Ecto neural progenitor cell (in vitro differentiated cells): ENCODE results near the gene YEATS2.
"Not testable (repeated sequence)": the region's sequence is repeated elsewhere in the genome, so short reads cannot be mapped to it uniquely, and the experiment has no call there.

ENCODE experiments used
- DNase-seq: peaks from one replicate; pipeline ENCODE4 v3.0.0-alpha.2; 2018; ENCODE audit warnings: low spot score

Gene YEATS2

DNA sequence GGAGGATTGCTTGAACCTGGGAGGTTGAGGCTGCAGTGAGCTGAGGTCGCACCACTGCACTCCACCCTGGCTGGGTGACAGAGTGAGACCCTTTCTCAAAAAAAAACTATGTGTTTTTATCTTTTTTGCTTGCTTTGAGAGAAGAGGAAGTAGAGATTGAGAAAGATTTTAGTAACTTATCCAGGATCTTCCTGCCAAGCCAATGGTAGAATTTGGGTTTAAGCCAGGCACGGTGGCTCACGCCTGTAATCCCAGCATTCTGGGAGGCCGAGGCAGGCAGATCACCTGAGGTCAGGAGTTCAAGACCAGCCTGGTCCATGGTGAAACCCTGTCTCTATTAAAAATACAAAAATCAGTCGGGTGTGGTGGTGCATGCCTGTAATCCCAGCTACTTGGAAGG lies 78.9 kb downstream of the YEATS2 start:
- not testable (repeated sequence) for DNase-seq

DNA sequence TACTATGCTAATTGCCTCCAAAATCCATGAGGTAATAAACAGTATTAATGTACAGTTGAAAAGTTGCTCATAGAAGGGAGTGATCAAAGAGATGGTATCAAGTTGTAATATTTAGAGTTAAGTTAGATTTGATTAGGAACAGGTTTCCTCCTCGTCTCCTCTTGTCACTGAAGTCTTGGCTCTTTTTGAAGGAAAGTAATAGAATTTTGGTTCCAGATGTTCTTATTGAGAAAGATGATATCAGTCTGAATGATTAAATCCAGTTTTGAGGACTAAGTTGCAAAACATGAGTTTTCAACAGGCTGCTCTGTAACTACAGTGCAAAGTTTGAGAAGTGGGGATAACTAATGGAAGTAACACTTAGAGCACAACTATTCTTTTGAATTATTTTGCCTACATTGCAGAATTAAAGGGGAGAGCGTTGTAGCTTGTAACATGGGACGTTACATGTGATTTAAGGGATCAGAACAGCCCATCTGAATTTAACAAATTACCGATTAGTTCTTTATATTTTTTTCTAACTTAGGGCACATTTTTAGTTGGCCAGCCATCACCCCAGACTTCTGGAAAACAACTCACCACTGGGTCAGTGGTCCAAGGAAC lies 79.5 kb downstream of the YEATS2 start:
- no peak for DNase-seq

DNA sequence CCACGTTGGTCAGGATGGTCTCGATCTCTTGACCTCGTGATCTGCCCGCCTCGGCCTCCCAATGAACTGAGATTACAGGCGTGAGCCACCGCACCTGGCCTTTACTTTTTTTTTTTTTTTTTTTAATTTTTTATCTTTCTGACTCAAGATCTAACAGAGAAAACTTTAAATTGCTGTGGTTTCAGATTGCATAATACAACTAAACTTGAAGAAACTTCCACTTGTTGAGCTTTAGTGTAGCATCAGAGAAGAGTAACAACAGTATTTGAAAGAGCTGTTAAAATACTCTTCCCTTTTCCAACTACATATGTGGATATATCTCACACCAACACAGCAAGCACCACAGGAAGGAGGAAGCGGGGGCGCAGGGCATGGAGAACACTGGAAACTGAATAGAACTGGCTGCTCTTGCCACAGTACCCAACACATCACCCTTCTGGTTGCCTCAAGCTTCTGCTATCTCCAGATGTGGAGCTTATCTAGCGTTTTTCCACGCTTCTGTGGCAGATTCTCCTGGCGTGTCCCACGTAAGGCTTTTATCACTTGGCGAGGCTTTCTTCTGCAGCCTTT lies 82.4 kb downstream of the YEATS2 start:
- no peak for DNase-seq

DNA sequence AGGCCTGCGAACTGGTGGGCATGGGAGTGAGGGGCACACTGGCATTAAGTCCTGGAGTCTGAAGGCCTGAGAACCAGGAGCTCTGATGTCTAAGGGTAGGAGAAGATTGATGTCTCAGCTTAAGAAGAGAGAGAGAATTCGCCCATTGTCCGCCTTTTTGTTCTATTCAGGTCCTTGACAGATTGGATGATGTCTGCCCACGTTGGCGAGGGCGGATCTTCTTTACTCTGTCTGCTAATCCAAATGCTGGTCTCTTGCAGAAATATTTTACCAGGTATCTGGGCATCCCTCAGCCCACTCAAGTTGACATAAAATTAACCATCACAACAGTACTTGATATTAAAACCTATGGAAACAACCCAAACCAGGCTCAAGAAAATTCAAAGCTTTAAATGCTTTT lies 83.6 kb downstream of the YEATS2 start:
- no peak for DNase-seq

DNA sequence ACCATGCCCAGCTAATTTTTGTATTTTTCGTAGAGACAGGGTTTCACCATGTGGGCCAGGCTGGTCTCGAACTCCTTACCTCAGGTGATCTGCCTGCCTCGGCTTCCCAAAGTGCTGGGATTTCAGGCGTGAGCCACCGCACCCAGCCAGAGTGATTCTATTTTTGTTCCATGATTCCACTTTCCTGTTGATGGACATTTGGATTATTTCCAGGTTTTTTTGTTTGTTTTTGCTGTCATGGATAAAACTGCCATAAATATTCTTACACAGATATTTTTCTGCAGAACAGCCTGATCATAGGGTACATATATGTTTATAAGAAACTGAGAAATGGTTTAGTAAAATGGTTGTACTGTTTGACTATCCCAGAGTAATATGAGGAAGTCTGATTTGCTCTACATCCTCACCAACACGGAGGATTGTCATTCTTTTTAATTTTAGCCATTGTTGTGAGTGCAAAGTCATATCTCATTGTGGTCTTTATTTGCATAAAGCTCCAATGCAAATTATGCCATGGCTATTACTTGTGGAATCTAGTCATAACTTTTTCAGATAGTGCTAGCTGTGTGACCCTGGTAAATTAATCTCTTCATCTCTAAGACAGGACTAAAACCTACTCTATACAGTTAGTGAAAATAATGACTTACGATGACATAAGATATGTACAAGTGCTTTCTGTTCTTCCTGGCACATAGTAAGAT lies 85.1 kb downstream of the YEATS2 start:
- no peak for DNase-seq

DNA sequence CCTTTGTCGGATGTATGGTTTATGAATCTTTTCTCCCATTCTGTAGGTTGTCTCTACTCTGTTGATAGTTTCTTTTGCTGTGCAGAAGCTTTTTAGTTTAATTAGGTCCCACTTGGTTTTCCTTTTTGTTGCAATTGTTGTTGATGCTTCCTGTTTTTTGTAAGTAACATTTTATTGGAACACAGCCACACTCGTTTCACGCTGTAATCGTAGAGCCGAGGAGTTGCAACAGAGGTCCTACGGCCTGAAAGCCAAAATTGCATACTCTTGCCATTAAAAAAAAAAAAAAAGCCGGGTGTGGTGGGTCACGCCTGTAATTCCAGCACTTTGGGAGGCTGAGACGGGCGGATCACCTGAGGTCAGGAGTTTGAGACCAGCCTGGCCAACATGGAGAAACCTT lies 86.9 kb downstream of the YEATS2 start:
- DNase-seq: not testable (repeated sequence)

DNA sequence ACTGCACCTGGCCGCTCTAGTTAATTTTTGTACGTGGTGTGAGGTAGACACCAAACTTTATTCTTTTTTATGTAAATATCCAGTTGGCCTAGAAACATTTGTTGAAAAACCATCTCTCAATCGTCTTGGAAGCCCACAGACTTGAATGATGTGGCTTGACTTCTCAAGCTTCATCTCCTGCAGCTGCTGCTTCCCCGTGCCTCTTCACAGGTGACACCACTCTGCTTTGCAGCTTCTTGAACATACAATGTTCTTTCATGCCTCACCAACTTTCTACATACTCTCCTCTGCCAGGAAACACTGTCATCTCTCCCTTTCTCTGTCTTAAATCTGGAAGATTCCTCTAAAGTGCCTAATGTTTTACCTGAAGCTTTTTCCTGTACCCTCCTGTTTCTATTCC lies 92.2 kb downstream of the YEATS2 start:
- DNase-seq: no peak

DNA sequence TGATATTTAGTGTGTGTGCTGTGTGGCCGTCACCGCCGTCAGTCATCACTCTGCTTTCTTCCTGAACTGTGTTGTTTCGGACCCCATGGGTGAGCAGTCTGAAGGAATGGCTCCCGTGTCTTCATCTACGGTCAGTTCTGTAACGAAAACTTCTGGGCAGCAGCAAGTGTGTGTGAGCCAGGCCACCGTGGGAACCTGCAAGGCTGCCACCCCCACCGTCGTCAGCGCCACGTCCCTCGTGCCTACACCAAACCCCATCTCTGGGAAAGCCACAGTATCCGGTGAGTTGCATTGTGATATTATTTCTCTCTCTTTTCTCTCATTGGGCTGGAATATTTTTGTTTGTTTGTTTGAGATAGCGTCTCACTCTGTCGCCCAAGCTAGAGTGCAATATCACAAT lies 93.1 kb downstream of the YEATS2 start:
- no peak for DNase-seq

DNA sequence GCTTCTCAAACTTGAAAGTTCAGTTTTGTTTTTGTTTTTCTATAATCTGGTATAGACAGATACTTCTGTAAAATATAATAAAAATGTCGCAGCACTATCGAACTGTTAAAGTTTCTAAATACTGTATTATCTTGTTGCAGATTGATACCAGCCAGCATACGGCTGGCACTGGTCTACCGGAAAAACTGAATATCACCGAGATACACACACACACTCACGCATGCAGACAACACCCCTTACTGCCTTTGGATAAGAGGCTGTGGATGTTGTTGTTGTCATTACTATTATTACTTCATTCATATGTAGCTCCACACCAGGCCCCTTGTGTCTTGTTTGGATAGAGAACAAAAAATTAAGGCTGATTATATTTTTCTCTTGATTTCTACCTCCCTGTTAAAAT lies 95.4 kb downstream of the YEATS2 start:
- no peak for DNase-seq

DNA sequence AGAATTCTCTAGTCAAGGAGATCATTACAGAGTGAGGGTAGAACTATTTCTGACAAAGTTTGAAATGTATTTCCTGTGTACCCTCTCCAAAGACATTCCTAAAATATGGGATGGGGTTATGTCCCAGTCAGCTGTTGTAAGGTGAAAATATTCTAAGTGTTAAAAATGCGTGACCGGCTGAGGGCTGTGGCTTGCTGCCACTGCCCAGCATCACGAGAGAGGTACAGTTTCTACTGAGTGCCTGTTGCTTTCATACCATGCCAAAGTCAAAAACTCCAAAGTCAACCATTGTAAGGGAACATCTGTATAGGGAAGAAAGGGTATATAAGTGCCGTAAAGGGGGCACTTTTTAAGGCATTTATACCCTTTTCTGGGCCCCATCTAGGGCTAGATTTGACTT lies 96.9 kb downstream of the YEATS2 start:
- no peak for DNase-seq

DNA sequence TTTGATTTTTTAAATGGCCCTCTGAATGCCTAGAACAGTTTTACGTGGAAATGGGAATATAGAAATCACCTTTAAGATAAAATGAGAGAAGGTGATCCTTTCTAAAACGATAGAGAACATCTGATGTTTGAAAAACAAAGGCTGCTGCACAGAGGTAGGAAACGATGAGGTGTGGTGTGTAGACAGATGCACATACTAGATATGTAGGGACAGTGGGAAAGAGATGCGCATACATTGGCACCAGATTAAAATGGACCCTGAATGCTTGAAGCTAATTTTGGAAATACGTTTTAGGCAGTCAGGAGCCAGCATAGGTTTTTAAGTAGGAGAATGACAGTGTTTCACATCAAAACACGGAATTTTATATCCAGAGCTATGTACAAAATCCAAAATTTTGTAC lies 98.8 kb downstream of the YEATS2 start:
- no peak for DNase-seq

DNA sequence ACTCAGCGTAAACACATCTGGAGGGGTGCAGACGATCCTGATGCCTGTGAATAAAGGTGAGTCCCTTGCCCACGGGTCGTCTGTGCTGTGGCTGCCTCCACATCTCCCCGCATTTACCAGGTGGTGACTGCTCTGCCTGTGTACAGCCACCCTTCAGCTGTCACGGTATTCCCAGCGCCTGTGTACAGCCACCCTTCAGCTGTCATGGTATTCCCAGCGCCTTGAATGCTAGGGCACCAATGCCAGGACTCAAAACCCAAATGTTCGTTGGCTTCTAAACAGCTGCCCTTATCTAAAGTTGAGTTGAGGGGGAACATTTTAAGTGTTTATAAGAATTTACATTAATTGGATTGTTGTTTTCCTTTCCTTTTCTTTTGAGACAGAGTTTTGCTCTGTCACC lies 100.4 kb downstream of the YEATS2 start:
- DNase-seq: no peak

DNA sequence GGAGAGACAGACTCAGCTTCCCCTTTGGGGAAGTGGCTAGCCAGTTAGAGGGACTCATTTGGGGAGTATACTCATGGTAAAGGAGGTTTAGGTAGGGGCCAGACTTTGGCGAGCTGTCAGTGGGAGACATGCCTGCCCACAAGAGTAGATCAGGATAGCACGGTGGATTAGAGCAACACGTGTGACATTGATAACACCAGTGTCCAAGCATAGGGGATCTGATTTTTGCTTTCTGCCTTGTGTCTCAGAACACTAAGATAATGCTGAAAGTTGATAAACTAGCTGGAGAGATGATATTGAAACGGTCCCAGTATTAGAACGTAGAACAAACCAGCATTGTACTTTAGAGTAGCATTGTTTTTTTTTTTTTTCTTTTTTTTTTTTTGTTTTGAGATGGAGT lies 101.9 kb downstream of the YEATS2 start:
- no peak for DNase-seq

DNA sequence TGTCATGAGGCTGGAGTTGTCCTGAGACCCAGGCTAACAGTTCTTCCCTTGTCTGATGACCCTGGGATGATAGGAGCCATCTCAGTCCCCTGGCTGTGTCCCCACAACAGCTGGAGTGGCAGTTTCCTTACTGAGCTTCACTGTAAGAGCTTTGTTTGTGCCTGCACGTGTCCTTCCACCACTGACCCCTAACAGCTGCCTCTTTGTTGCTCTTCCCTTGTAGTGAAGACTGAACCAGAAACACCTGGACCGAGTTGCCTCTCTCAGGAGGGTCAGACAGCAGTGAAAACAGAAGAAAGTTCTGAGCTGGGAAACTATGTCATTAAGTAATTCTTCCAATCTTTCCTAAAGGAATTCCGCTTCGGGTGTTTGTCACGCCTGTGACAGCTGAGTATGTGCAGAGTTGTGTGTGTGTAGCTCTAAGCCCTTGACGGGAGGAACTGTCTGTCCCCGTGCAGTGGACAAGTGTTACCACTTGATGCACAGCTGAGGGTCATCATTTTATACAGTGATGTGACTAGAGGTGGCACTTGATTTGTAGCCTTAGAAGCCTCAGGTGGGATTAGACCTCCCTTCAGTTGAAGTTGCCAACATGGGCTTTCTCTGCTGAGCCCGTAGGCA lies 102.8 kb downstream of the YEATS2 start:
- no peak for DNase-seq

DNA sequence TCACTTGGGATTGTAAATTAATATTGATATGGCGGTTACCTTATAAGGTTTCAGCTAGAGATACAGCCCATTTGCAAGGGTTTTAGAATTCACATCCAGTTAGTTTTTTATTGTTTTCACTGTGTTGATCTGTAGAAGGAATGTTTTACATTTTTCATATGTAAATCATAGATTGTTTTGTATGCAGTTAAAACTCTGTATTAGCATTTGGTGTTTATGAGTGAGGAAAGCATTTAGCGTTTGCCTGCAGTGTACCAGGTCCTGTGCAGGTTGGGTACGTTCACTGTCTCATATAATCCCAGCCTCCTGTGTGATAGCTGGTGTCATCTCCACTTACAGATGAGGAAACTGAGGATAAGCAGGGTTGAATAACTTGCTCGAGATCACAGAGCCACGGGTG lies 104.0 kb downstream of the YEATS2 start:
- no peak for DNase-seq

DNA sequence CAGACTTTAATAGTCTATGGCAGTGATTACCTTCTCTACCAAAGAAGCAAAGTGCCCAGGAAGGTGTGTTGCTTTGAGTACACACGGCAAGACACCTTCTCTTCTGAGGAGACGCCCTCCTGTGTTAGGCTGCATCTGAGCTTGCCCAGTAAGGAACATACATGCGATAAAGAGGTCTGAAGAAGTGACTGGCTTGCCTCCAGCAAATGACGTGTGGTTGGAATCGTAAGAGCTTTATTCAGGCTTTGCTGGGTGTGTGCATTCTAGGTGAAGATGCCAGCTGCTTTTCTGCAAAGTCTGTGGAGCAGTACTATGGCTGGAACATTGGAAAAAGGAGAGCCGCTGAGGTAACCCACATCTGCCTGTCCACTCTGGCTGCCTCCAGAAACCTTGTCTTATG lies 105.4 kb downstream of the YEATS2 start:
- DNase-seq: no peak

DNA sequence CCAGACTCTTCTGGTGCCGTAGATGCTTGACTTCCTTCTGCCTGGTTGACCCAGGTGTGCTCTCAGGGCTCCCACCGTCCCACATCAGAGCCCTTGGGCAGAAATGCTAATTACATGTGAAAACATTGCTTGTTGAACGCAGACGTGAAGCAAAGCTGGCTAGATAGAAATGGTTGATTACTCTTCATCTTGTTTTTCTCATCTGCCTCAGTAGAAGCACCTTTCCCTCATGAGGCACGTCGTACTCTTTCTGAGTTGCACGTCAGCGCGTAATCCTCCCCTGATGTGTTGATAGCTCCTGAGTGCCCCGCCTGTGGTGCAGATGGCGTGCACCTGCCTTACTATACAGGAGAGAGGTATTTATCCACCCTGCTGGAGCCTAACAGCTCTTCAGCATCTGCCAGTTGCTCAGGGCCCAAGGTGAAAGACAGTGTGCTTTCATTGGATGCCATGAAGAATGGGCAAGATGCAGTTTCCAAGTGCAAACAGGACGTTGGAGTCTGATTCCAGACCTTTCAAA lies 109.7 kb downstream of the YEATS2 start:
- no peak for DNase-seq

DNA sequence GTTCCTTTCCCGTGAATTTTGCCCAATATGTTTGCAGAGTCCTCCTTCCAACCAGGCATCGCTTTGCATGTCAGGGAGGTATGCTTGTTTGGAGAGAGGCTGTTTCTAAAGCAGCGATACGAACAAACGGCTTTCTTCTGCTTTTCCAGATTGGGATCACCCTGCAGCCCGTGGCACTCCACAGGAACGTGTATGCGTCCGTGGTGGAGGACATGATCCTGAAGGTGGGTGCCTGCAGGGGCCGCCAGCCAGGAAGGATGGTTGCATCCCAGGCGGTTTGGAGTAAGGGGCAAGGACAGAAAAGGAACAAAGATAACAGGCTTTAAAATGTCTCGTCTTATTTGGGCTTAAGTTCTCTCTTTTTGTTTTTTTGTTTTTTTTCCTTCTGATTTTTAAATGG lies 110.3 kb downstream of the YEATS2 start:
- DNase-seq: no peak

DNA sequence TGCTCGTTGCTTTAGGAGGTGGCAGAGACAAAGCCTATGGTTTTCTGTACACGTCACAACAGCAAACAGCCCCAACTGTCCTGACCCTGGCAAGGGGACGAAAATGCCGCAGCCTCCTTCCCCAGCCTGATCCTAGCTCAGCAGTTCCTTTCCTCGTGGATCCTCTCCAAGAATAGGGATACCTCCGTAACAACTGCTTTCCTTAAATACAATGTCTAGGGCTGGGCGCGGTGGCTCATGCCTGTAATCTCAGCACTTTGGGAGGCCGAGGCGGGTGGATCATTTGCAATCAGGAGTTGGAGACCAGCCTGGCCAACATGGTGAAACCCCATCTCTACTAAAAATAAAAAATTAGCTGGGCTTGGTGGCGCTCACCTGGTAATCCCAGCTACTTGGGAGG lies 110.8 kb downstream of the YEATS2 start:
- no peak for DNase-seq

DNA sequence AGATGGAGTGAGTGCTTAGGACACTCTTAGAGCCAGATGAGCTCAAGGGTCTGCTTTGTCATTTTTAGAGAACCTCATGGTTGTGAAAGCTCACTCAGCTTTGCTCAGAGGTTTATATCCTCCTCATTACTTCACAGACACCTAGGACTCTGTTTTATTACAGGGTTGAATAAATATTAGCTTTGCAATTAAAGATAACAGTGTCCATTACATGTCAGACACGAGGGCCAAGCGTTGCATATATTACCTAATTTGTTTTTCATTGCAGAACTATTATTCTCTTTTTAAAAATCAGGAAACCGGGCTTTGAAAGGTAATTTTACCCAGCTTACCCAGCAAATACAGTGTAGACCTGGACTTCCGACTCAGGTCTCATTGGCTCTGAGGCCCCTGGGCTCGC lies 111.7 kb downstream of the YEATS2 start:
- DNase-seq: no peak

DNA sequence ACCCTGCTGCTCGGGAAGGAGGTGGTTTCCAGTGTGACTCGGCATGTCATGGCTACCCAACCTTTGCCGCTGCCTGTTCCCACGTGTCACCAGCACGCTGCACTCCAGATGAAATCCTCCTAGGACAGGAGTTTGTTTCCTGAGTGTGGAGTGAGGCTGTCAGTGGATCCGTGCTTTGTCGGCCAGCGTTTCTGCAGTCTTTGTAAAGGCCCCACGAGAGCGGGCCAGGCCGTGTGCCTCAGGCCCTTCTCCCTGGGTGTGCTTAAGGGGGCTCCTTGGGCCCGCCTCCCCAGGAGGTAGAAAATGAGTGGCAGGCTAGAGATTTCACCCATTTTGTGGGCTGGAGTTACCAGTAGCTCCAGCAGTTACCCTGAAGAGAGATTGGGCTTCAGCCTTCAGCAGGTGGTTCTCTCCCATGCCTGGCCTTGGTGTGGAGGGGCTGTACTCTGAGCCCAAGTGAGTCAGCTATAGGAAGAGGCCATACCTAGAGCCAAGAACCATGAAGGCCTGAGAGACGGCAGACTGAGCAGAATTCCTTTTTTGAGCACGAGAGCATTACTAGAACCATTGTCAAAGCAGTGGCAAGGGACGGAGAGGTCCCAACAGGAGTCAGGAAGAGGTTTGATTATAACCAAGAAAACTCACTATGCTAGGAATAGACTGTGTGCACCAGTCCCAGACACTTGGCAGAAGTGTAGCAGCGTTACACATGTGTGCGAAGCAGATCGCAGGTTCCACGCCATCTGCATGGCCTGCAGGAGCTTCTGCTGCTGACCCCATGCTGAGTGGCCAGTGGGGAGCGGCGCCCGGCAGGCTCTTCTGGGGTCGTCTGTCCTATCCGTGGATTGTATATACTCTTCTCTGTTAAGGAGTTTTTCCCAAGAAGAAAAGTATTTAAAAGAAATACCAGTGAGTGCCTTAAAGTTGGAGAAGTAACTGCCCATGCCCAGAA lies 113.3 kb downstream of the YEATS2 start:
- no peak for DNase-seq

DNA sequence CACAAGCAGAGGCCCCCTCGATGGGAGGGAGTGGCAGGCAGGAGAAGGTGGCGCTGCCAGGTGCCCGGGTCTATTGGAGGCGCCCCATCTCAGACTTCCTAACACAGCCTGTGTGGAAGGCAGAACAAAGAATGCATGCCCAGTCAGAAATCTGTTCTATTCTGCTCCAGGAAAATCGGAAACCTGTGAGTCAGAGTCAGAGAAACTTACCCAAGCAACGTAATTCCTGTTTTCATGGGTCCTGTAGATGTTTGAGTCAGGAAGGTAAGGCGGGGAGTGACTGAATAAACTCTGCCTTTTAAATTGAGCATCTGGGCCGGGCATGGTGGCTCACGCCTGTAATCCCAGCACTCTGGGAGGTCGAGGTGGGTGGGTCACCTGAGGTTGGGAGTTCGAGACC lies 114.0 kb downstream of the YEATS2 start:
- no peak for DNase-seq
